Bronchial epithelial cell (primary cell): ENCODE data around the gene DAB1. TPM values are rescaled to one million over a fixed set of nuclear protein-coding genes. Genes with fewer than 3 reads are reported as not detected.

ENCODE experiments used
- DNase-seq: peaks from one replicate; pipeline ENCODE4 v3.0.0-alpha.2; 2010; ENCODE audit warnings: low read depth
- FAIRE-seq: peaks from 2 replicates; lab custom pipeline; 2011; peaks lifted over from hg19 to GRCh38; lab: Jason Lieb, UNC
- H3K27me3 ChIP-seq: 2 replicates; pipeline ENCODE4 v1.5.1; 2011; ENCODE audit warnings: low read length; ENCODE audit not compliant: control insufficient read depth, insufficient read depth
- H3K36me3 ChIP-seq: 2 replicates; pipeline ENCODE4 v1.5.1; 2011; ENCODE audit warnings: low read length; ENCODE audit not compliant: control insufficient read depth, insufficient read depth
- H3K4me3 ChIP-seq: 2 replicates; pipeline ENCODE4 v1.5.1; 2011; ENCODE audit warnings: mild to moderate bottlenecking, low read depth, low read length, control low read depth
- CTCF ChIP-seq: IDR thresholded peaks from 2 replicates; pipeline ENCODE4 v1.5.1; 2011; ENCODE audit warnings: mild to moderate bottlenecking, moderate library complexity, low read length, control low read depth, inconsistent platforms; ENCODE audit not compliant: insufficient read depth, severe bottlenecking
- total RNA-seq: library from RNA; depleted of rRNA; stranded (reverse); fragments of >200 nt; gene quantifications from 2 replicates; pipeline ENCODE4 v1.2.1, GENCODE V29; 2014

The DAB1 gene
- total RNA-seq, 1 donor from 2014 or later, result not detected

- DNase-seq (peak; percentile 44), FAIRE-seq (no peak)
- Histone ChIP-seq H3K27me3 (no peaks in the 10 kb centered on the region), H3K4me3 (no peak overlapping the region), H3K36me3 (no peaks in the 10 kb centered on the region)
- TF ChIP-seq CTCF, result peak; percentile 24
These were observed 362.5 kb downstream of the DAB1 start for GRCh38 chr1:57061369-57061768.

GRCh38 chr1:57060451-57060850, 363.4 kb downstream of the DAB1 start:
- no peak for TF ChIP-seq CTCF
- FAIRE-seq (no peak), DNase-seq (no peak)
- Histone ChIP-seq H3K27me3 (no peaks in the 10 kb centered on the region), H3K4me3 (no peak overlapping the region), H3K36me3 (no peaks in the 10 kb centered on the region)

GRCh38 chr1:57058652-57059501, 365.0 kb downstream of the DAB1 start:
- FAIRE-seq, result peak; percentile 93
- H3K4me3 ChIP-seq, result no peak overlapping the region
- H3K36me3 ChIP-seq, result no peaks in the 10 kb centered on the region
- no peak for TF ChIP-seq CTCF
- DNase-seq, result no peak
- H3K27me3 ChIP-seq, result no peaks in the 10 kb centered on the region

GRCh38 chr1:57048856-57049255, 375.0 kb downstream of the DAB1 start:
- no peak for FAIRE-seq
- no peak for DNase-seq

GRCh38 chr1:57046462-57046861, 377.4 kb downstream of the DAB1 start:
- Histone ChIP-seq H3K4me3 (no peak overlapping the region), H3K27me3 (no peaks in the 10 kb centered on the region), H3K36me3 (no peaks in the 10 kb centered on the region)
- TF ChIP-seq CTCF, result no peak
- DNase-seq, result no peak
- FAIRE-seq, result no peak

More at GRCh38 chr1:57048856-57049255, 375.0 kb downstream of the DAB1 start:
- no peak for TF ChIP-seq CTCF
- no peaks in the 10 kb centered on the region for H3K36me3 ChIP-seq
- no peak overlapping the region for H3K4me3 ChIP-seq
- H3K27me3 ChIP-seq, result no peaks in the 10 kb centered on the region

GRCh38 chr1:57041901-57042300, 382.0 kb downstream of the DAB1 start:
- no peak for TF ChIP-seq CTCF
- H3K4me3 ChIP-seq, result no peak overlapping the region
- H3K36me3 ChIP-seq, result no peaks in the 10 kb centered on the region
- no peaks in the 10 kb centered on the region for H3K27me3 ChIP-seq
- FAIRE-seq, result no peak
- peak; percentile 25 for DNase-seq
